ENCODE data around the gene CDK14. TPM values are rescaled to one million over a fixed set of nuclear protein-coding genes. Genes with fewer than 3 reads are reported as not detected.

The CDK14 gene
- total and polyA plus RNA-seq, 10 of the 15 experiments (the other 5 are each of a cell fraction or from before 2014, with no cell fraction given) = 6.5 to 61.3 (median 24.2) TPM

DNA sequence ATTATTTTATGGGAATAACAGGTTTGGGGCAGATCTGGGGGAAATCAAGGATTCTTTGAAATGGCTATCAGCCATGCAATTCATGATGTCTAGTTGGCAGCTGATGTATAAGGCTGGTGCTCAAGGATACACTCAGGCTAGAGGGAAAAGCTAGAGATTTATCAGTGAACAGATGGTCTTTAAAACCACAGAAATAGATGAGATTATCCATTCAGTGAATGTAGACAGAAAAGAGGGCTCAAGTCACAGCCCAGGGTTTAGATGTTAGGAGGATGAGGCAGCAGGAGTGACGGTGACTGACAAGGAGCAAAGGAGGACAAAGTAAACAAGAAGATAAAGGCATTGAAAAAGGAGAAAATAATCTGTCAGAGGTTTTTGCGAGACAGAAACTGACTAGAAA lies 238.7 kb downstream of the CDK14 start:
- ATAC-seq (no peak), FAIRE-seq (no peak), DNase-seq (ENCODE audit: low read depth, low spot score) (no peak)
- Histone ChIP-seq H4K20me1 (ENCODE audit: control insufficient read depth, insufficient read depth) (no peaks in the 10 kb centered on the region), H3K9ac (ENCODE audit: control insufficient read depth, insufficient read depth, low read length) (no peak overlapping the region), H3K9me3 (replicated peaks; ENCODE audit: control insufficient read depth, insufficient read depth, low read length) (peaks cover 5% of the 10 kb centered on the region; the same call in 2 of the 3 replicates), H2AFZ (ENCODE audit: control insufficient read depth, low read depth, low read length) (no peak overlapping the region), H3K4me3 (no peak overlapping the region), H3K27me3 (replicated peaks in 1 of 2; ENCODE audit: control insufficient read depth in 2 of 2, insufficient read depth in 2 of 2, low read length in 1 of 2) (no peaks in the 10 kb centered on the region), H3K36me3 (ENCODE audit: control insufficient read depth in 2 of 2, insufficient read depth in 2 of 2, low read length in 1 of 2) (peaks cover 0 to 2% of the 10 kb centered on the region in 2 experiments; a peak in 2 of 4 replicates), H3K4me2 (ENCODE audit: control insufficient read depth, insufficient read depth) (no peak overlapping the region), H3K79me2 (ENCODE audit: control insufficient read depth, insufficient read depth, low read length) (no peaks in the 10 kb centered on the region), H3K4me1 (ENCODE audit: control insufficient read depth, insufficient read depth, low read length) (no peaks in the 10 kb centered on the region), H3K27ac (ENCODE audit: control insufficient read depth, insufficient read depth) (no peak overlapping the region)
- ChIA-PET CTCF (no interaction called here), SMC1A (ENCODE audit: uncharacterized antibody, unreplicated experiment) (no interaction called here), RAD21 (ENCODE audit: unreplicated experiment) (no interaction called here), POLR2A (no interaction called here)
- WGBS (ENCODE audit: insufficient coverage, insufficient replicate concordance, low lambda C conversion rate, missing lambda C conversion rate) = 89% methylated on average over 2 of the region's 2 CpGs
- BruUV-seq (replicated peaks) = no TSS peak
- intact Hi-C loops (cut with micrococcal nuclease; ENCODE audit: unreplicated experiment) (no loop called here), in situ Hi-C loops (cut with MboI) (no loop called here)
- no peak for TF ChIP-seq SMARCA5 (IDR thresholded peaks at IDR 0.05)
- TF ChIP-seq CREM (IDR thresholded peaks at IDR 0.05; ENCODE audit: low read depth) = no peak
- no peak for TF ChIP-seq HDAC2 (IDR thresholded peaks at IDR 0.05)

DNA sequence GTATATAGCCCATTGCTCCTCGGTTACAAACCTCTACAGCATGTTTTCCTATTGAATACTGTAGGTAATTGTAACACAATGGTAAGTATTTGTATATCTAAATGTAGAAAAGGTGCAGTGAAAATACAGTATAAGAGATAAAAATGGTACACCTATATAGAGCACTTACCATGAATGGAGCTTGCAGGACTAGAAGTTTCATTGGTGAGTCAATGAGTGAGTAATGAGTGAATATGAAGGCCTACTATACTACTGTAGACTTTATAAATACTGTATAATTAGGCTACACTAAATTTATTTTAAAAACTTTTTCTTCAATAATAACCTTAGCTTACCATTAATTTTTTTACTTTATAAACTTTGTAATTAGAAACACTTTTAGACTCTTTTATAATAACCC lies 239.7 kb downstream of the CDK14 start:
- WGBS (ENCODE audit: insufficient coverage, insufficient replicate concordance, low lambda C conversion rate, missing lambda C conversion rate) = 95% methylated on average over 1 of the region's 1 CpG
- Histone ChIP-seq H2AFZ (ENCODE audit: control insufficient read depth, low read depth, low read length) (no peak overlapping the region), H3K9ac (ENCODE audit: control insufficient read depth, insufficient read depth, low read length) (no peak overlapping the region), H3K27me3 (replicated peaks in 1 of 2; ENCODE audit: control insufficient read depth in 2 of 2, insufficient read depth in 2 of 2, low read length in 1 of 2) (no peaks in the 10 kb centered on the region), H4K20me1 (ENCODE audit: control insufficient read depth, insufficient read depth) (no peaks in the 10 kb centered on the region), H3K9me3 (replicated peaks; ENCODE audit: control insufficient read depth, insufficient read depth, low read length) (peaks cover 2% of the 10 kb centered on the region; the same call in 2 of the 3 replicates), H3K79me2 (ENCODE audit: control insufficient read depth, insufficient read depth, low read length) (no peaks in the 10 kb centered on the region), H3K36me3 (ENCODE audit: control insufficient read depth in 2 of 2, insufficient read depth in 2 of 2, low read length in 1 of 2) (no peaks in the 10 kb centered on the region), H3K4me2 (ENCODE audit: control insufficient read depth, insufficient read depth) (no peak overlapping the region), H3K4me3 (no peak overlapping the region), H3K4me1 (ENCODE audit: control insufficient read depth, insufficient read depth, low read length) (no peaks in the 10 kb centered on the region), H3K27ac (ENCODE audit: control insufficient read depth, insufficient read depth) (no peak overlapping the region)
- ChIA-PET POLR2A (no interaction called here), CTCF (interaction anchor here (0.9 kb wide), 1 partner anchor 199 kb away, joined by 4 read pairs; no protein-coding TSS in a partner anchor), SMC1A (ENCODE audit: uncharacterized antibody, unreplicated experiment) (interaction anchor here (0.6 to 1.3 kb wide), 5 partner anchors 12 to 95 kb away, joined by 3 read pairs; no protein-coding TSS in a partner anchor), RAD21 (ENCODE audit: unreplicated experiment) (no interaction called here)
- intact Hi-C loops (cut with micrococcal nuclease; ENCODE audit: unreplicated experiment) (no loop called here), in situ Hi-C loops (cut with MboI) (no loop called here)
- ATAC-seq (no peak), FAIRE-seq (no peak), DNase-seq (ENCODE audit: low read depth, low spot score) (no peak)
- BruUV-seq (replicated peaks) = no TSS peak
- TF ChIP-seq BCL11A (IDR thresholded peaks at IDR 0.05; ENCODE audit: low read depth, low read length) (no peak), EED (IDR thresholded peaks at IDR 0.05; ENCODE audit: low read depth) (no peak), CREB1 (IDR thresholded peaks at IDR 0.05; ENCODE audit: low read depth) (no peak), RB1 (IDR thresholded peaks at IDR 0.05; ENCODE audit: borderline replicate concordance) (no peak)
- TF ChIP-seq, protein P1, sequence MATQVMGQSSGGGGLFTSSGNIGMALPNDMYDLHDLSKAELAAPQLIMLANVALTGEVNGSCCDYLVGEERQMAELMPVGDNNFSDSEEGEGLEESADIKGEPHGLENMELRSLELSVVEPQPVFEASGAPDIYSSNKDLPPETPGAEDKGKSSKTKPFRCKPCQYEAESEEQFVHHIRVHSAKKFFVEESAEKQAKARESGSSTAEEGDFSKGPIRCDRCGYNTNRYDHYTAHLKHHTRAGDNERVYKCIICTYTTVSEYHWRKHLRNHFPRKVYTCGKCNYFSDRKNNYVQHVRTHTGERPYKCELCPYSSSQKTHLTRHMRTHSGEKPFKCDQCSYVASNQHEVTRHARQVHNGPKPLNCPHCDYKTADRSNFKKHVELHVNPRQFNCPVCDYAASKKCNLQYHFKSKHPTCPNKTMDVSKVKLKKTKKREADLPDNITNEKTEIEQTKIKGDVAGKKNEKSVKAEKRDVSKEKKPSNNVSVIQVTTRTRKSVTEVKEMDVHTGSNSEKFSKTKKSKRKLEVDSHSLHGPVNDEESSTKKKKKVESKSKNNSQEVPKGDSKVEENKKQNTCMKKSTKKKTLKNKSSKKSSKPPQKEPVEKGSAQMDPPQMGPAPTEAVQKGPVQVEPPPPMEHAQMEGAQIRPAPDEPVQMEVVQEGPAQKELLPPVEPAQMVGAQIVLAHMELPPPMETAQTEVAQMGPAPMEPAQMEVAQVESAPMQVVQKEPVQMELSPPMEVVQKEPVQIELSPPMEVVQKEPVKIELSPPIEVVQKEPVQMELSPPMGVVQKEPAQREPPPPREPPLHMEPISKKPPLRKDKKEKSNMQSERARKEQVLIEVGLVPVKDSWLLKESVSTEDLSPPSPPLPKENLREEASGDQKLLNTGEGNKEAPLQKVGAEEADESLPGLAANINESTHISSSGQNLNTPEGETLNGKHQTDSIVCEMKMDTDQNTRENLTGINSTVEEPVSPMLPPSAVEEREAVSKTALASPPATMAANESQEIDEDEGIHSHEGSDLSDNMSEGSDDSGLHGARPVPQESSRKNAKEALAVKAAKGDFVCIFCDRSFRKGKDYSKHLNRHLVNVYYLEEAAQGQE (IDR thresholded peaks at IDR 0.05; ENCODE audit: low read depth, low read length) = no peak
- TF ChIP-seq, protein P2, sequence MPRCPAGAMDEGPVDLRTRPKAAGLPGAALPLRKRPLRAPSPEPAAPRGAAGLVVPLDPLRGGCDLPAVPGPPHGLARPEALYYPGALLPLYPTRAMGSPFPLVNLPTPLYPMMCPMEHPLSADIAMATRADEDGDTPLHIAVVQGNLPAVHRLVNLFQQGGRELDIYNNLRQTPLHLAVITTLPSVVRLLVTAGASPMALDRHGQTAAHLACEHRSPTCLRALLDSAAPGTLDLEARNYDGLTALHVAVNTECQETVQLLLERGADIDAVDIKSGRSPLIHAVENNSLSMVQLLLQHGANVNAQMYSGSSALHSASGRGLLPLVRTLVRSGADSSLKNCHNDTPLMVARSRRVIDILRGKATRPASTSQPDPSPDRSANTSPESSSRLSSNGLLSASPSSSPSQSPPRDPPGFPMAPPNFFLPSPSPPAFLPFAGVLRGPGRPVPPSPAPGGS (IDR thresholded peaks at IDR 0.05; ENCODE audit: borderline replicate concordance, insufficient read depth, low read depth, low read length, poor library complexity, severe bottlenecking) = no peak
- TF ChIP-seq, protein P3, sequence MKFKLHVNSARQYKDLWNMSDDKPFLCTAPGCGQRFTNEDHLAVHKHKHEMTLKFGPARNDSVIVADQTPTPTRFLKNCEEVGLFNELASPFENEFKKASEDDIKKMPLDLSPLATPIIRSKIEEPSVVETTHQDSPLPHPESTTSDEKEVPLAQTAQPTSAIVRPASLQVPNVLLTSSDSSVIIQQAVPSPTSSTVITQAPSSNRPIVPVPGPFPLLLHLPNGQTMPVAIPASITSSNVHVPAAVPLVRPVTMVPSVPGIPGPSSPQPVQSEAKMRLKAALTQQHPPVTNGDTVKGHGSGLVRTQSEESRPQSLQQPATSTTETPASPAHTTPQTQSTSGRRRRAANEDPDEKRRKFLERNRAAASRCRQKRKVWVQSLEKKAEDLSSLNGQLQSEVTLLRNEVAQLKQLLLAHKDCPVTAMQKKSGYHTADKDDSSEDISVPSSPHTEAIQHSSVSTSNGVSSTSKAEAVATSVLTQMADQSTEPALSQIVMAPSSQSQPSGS (IDR thresholded peaks at IDR 0.05; ENCODE audit: low read length) = no peak

Measured in GM12878 (cell line).